Suppressor macrophage (primary cell): ENCODE data around the gene OBP2A.
"Not testable (repeated sequence)": the region's sequence is repeated elsewhere in the genome, so short reads cannot be mapped to it uniquely, and the experiment has no call there.

Experiments
- DNase-seq, 4 experiments: peaks; one replicate each; pipeline ENCODE4 v3.0.0-alpha.2; 2020 to 2022

OBP2A gene

DNA sequence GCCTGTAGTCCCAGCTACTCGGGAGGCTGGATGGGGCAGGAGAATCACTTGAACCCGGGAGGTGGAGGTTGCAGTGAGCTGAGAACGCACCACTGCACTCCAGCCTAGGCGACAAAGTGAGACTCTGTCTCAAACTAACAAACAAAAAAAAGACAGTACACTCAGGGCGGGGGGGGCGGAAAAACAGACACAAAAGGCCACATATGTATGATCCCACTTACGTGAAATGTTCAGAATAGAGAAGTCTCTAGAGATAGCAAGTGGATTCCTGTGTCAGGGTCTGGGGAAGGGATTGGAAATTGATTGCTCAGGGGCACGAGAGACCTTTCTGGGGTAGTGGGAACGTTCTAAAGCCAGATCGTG, 33.7 kb upstream of the OBP2A start:
- DNase-seq = no peak

DNA sequence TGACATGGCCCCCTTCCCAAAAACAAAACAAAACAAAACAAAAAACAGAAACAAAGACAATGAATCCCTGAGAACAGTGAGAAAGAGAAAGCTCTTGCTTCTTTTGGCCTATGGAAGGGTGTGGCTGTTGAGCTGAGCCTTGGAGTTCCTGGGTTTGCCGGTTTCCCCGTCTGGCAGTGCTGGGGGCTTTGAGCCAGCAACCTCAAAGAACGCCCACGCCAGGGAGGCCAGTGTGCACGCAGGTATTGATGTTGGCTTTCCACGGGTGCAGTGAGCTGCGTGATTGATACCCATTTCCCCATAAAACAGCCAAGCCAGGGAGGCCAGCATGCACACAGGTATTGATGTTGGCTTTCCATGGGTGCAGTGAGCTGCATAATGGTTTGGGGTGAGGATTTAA, 33.0 kb upstream of the OBP2A start:
- no peak for DNase-seq

DNA sequence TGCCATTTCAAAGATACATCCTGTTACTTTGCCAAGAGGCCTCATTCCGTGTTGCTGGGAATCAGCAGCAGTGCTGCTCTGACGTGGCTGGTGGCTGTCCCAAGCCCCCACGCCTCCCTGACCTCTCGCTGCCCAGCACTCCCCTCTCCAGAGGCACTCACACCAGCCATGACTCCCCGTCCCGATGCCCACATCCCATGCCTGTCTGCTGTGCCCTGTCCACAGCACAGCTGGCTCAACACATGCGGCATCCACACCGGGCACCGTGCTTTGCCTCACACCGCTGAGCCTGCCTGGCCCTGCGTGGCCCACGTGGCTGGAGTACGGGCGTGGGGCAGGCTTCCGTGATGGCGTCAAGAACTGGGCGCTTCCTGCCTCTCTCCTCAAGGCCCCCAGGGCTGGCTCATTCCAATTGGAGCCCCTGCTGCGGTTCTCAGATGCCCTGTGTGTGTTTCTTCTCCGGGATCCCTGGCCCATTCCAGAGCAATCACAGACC, 32.5 kb upstream of the OBP2A start:
- DNase-seq = no peak

DNA sequence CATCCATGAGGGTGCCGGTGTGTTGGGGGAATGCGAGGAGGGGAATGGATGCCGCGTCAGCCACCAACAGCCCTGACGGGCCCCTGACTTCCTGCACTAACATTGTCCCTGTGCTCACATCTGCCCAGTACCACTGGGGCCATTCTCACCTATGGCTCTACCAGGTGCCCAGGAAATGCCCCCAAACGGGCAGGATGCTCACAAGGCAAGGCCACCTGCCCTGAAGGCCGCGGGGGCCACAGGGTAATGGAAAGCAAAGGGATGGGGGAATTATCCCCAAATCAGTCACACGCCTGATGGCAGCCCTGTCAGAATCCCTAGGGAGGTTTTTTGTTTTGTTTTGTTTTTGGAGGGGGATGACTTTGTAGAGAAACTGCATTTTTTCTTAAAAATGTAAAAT, 32.0 kb upstream of the OBP2A start:
- not testable (repeated sequence) for DNase-seq

DNA sequence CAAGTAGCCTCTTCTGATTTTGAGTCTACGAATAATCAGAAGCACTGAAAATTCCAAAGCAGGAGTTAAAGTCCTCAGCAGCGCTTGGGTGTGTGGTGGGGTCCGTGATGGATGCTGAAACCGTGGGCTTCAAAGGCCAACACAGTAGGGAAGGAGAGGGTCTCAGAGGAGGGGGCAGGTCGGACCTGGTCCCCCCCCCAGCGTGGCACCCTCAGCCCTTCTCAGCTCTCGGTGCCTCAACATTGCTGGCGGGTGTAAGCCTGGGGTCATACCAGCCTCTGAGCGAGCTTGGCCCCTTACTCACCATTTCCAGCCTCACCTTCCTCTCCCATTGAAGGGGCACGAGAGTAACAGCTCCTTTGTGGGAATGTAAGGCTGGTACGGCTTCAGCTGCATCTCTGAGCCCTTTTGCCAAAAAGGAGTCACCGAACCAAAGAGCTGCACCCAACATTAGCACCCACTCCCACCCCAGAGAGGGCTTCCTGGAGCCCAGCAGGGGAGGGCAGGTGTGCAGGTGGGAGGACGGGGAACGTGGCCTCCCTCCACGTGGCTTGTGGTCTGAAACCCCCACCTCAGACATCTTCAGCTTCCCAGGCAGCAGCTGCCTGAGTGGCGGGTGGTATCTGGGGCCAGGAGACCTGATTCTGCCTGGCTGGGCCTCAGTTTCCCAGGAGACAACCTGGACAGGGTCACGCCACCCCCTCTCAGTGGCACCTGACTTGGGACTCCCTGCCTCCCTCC, 31.4 kb upstream of the OBP2A start:
- no peak for DNase-seq

DNA sequence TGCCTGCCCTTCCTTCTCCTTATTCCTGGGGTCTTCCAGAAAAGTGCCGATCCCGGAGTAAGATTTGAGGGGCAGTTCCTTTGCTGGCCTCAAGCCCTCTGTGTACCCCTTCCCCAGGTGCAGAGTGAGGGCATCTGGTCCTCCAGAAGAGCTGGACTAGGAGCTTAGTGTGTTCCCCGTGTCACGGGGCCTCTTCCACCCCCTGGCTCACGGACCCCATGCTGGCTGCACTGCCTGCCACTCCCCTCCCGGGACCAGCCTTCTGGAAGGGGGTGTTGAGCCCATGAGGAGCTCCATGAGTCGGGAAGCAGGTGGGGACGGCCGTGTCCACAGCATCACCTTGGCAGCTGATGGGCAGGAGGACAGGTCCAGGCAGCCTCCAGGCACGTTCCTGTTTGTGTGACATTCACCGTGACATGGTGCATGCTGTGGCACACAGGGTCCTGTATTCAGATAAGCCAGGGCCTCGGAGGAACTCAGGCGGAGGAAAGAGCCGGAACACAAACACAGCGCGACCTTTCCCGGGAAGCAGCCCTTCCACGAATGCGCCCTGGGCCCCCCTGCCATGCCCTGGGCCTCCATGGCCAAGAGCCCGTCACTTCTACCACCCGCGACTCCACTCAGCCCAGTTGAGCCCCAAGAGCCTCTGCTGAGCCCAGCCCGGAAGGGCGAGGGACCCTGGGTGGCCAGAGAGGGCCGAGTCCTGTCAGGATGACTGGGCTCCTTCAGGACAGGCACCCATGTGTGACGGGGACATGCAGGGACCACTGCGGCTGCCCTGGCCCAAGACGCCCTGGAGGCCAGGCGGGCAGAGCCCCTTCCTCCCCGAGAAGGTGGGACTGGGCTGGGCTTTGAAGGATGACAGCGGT, 30.6 kb upstream of the OBP2A start:
- no peak for DNase-seq

DNA sequence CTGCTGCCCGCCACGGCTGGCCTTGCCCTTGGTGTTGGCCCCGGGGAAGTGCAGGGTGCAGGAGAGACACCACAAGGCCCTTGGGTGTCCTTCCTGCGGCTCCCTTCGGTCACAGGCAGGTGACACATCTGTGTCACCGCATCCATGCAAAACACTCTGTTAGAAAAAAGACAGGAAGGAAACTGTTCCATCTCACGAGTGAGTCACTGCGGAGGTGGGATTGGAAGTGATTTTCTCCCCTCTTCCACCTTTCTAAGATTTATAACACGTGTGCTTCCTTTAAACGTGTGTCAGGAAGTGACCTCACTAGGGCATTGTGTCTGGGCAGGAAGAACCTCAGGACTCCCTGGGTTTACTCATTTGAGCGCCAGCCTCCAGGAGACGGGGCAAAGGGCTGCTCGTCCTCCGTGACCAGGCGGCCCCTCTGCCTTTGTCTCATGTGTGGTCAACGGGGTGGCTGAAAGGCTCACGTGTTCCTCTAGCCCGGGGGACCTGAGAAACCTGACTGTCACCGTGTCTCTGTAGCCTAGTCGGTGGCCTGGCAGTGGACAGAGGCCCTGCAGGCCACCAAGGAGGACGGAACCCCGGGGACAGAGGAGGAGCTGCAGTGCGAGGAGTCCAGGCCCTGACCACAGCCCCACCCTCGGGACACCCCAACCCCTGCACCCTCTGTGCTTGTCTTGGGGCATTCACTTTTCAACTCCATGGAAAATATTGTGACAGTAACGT, 29.6 kb upstream of the OBP2A start:
- DNase-seq = no peak

DNA sequence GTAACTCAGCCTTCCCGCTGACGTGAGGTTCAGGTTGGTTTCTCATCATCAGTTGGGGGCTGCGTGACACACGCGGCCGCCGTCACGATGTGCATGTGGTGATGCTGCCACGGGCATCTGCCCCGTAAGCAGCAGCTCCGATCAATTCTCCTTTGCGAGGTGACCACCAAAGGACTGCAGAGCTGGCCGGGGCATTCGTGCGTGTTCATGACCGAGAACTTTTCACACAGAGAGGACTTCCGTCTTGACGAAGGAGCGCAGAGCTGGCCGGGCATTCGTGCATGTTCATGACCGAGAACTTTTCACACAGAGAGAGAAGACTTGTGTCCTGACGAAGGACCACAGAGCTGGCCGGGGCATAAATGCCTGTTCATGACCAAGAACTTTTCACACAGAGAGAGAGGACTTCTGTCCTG, 28.5 kb upstream of the OBP2A start:
- no peak for DNase-seq

DNA sequence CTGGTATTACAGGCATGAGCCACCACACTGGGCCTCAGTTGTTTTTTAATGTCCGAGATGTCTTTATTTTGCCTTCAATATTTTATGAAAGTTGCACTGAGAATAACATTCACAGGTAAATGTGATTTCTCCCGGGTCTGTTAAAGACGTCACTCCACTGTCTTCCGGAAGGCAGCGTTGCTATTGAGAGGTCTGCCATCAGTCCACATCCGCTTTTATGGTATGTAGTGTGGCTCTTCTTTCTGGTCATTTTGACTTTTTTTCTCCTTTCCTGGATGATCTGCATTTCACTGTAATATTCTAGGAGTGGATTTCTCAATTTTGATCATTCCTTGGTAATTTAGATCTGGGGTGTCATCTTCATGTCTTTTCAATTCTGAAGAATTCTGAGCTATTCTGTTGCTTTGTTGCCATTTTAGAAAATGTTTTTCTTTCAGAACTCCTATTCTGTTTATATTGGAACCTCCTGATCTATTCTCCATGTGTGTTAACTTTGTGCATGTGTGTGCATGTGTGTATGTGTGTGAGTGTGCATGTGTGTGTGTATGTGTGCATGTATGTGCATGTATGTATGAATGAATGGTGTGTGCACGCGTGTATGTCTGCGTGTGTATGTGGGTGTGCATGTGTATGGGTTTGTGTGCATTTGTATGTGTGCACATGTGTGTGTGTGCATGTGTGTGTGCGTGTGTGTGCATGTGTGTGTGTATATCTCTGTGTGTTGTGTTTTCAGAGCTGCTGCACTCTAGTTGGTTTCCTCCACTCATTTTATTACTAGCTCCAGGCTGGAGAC, 26.6 kb upstream of the OBP2A start:
- DNase-seq = no peak

DNA sequence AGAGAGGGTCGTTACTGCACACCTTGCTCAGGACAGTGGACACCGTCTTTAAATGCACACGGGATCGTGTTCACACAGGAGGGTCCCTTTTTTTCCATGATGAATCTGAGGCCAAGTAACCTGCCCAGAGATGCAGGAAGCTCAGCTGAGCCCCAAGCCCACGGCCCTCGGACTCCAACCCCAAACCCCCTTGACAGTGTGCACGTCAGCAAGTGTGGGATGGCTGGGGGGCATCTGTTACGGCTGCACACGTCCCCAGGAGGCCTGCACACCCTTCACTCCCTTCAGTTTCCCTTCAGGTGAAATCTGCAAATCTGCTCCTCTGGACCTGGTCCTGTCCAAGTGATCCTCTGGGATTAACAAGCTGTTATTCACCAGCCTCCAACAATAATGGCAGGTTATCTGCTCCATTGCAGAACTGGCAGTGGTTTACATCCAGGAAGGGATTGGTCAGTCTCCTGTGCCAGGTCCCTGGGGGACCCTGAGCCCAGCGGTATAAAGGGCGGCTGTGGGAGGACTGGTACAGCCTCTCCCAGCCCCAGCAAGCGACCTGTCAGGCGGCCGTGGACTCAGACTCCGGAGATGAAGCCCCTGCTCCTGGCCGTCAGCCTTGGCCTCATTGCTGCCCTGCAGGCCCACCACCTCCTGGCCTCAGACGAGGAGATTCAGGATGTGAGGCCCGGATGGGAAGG, 24.9 kb upstream of the OBP2A start, which contains the start of gene LCN1:
TSS of gene LCN1 (plus strand) at position 525 of the 692 bp plus-strand sequence. CDS start at position 583, 58 bp downstream.
- DNase-seq = no peak

DNA sequence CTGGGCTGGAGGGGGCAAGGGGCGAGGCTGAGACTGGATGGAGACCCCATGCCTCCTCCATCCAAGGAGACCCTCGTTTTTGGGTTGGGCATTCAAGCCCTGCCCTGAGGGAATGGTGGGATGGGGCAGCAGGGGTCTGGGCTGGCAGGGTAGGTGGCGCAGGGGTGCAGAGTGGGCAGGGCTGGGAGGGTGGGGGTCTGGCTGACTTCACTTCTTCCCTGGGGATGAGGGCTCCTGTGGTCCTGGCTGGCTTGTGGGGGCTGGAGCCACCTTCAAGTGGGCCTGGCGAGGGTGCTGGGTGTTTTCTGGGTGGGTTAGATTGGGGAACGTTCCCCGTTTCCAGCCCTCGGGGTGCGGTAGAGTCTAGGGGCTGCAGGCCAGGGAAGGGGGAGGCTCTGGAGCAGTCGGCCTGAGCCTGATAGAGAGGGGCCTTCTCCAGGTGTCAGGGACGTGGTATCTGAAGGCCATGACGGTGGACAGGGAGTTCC, 24.3 kb upstream of the OBP2A start:
- DNase-seq = no peak

DNA sequence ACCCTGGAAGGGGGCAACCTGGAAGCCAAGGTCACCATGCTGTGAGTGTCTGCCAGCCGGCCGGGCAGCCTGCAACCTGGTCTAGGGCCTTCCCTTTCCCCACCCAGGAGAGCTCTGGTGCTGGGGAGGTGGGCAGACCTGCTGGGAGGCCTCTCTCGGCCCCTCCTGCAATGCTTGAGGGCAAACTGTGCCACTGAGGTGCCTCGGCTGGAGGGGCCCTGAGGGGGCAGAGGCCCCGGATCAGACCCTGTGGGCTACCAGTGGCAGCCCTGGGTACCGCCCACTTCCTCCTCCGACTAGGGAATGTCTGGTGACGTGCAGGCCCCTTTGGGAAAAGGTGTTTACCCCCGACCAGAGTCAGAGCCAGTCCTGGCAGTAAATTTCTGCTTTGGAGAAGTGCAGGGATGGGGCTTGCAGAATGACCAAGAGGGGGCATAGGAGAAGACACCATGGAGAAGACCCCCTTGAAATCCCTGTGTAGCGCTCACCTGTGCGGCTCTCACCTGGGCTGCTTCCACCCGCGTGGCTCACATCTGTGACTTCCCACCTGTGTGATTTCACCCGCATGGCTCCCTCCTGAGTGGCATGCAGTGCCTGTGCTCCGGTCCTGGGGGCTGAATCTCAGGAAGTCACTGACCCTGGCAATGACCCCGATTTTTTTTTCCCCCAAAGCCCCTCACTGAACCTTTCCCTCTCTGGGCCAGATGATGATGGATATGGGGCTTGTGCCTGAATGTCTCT, 23.6 kb upstream of the OBP2A start:
- no peak for DNase-seq

DNA sequence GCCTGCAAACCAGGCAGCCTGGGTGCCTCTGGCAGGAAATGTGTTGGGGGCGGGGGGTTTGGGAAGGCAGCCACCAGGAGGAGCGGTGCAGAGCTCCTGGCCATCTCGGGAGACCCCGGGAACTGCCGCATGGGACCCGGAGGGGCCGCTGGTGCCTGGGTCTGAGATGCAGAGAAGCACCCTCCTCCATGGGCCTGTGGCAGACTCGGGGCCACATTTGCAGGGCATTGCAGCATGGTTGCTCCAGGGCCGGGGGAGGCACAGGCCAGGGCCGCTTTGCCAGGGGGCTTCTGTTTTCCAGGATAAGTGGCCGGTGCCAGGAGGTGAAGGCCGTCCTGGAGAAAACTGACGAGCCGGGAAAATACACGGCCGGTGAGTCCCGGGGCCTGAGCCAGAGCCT, 23.0 kb upstream of the OBP2A start:
- DNase-seq = no peak

DNA sequence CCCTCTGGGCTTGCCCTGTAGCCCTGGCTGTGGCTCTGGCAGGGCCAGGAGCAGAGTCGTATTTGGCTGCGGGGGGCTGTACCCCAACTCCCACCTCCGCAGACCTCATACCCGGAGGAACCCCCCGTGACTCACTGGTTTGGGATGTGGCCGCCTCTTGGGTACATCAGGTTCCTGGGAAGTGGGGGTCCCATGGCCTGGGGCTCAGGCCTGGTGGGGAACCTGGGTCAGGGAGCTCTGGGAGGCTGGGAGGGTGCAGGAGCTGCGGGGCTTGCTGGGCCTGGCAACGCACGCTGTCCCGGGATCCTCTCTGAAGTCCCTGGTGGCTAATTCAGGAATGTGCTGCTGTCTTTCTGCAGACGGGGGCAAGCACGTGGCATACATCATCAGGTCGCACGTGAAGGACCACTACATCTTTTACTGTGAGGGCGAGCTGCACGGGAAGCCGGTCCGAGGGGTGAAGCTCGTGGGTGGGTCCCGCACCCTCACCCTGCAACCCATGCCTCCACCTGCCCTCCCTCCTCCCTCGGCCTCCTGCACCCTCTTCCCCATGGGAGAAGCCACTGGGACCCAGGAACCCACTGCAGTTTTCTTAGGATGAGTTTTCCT, 22.3 kb upstream of the OBP2A start:
- no peak for DNase-seq

DNA sequence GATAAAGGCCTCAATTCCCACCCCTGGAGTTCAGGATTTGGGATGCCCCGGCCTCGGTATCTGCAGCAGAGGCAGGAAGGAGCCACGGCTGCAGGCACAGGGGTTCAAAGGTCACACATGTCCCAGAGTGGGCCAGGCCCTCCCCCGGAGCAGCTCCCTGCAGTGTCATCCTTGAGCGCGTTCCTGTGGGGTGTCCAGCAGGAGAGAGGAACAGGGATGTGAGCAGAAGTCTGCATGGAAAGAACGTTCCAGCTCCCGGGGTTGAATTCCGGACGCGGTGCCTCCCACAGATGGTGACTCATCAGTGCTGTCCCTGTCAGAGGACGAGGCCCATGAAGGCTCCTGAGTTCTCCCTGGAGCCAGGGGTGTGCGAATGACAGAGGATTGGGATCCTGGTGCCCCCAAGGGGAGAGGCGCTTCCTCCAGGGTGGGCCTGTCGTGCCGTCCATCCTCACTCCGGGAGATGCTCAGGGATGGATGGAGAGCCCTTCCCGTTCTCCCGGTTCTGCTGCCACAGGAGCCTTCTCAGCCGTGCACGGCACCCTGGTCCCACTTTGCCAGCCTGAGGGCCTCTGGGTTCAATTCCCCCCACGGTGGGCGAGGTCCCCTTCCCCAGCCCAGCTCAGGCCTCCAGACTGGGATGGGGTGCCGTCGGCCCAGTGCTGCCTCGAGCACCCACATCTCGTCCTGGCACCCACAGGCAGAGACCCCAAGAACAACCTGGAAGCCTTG, 21.6 kb upstream of the OBP2A start:
- DNase-seq = no peak

DNA sequence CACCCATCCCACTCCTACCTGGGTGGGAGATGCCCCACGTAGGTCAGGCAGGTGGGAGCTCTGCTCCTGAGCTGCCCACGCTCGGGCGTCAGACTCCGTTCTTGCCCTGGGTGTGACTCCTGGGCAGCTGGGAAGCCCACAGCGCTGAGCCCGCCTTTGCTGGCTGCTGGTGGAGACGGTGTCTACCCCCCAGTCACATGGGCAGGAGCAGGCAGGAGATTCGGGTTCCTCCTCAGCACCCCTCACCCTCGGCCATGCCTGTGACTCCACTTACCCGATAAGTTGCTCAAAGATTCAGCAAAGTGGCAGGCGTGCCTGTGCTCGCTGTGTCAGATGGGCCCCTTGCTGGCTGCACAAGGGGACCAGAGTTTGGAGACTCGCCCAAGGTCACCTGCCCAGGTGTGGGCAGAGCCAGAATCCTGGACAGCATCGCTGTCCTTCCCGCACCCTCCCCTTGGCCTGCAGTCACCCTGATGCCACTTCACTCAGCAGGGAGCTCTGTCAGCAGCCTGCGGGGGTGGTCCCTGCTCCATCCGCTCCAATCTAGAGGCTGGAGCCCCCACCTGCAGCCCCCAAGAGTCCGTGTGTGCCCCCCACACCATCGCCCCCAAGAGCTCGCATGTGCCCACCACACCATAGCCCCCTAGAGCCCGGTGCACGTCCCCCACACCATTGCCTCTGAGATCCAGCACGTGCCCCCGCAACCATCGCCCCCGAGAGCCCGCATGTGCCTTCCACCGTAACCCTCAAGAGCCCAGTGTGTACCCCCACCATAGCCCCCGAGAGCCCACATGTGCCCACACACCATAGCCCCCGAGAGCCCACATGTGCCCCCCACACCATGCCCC, 20.5 kb upstream of the OBP2A start:
- no peak for DNase-seq

DNA sequence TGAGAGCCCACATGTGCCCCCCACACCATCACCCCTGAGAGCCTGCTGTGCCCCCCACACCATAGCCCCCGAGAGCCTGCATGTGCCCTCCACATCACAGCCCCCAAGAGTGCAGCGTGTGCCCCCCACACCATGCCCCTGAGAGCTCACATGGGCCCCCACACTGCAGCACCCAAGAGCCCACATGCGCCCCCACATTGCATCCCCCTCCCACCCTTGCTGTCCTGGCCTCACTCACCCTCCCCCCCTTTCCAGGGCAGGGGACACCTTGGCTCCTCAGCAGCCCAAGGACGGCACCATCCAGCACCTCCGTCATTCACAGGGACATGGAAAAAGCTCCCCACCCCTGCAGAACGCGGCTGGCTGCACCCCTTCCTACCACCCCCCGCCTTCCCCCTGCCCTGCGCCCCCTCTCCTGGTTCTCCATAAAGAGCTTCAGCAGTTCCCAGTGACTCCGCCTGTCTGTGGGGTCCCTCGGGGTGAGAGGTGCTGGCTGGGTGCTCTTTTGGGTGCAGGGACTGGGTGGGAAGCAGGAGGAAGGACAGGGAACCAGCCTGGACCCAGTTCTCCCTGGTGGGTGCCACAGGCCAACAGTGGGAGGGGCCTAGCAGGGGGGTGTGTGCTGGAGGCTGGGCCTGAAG, 19.7 kb upstream of the OBP2A start:
- DNase-seq = no peak
